GM04503 (cell line): ENCODE results near the gene WDR59.
"Not testable (repeated sequence)": the region's sequence is repeated elsewhere in the genome, so short reads cannot be mapped to it uniquely, and the experiment has no call there.

Source experiments
- DNase-seq: peaks from one replicate; pipeline ENCODE4 v3.0.0-alpha.2; 2012; ENCODE audit warnings: low read depth

The WDR59 gene

GRCh38 chr16:74850027-74850426 is 134.9 kb downstream of the WDR59 start:
- no peak for DNase-seq

- no peak for DNase-seq
Measured at GRCh38 chr16:74847202-74847601, 137.7 kb downstream of the WDR59 start.

GRCh38 chr16:74846714-74847113 is 138.2 kb downstream of the WDR59 start:
- no peak for DNase-seq

GRCh38 chr16:74844041-74844980 is 140.6 kb downstream of the WDR59 start:
- no peak for DNase-seq

- DNase-seq: not testable (repeated sequence)
Measured at GRCh38 chr16:74843381-74844035, 141.4 kb downstream of the WDR59 start.

- DNase-seq: no peak
Measured at GRCh38 chr16:74842413-74842812, 142.5 kb downstream of the WDR59 start.

GRCh38 chr16:74841904-74842303 is 143.0 kb downstream of the WDR59 start:
- DNase-seq: no peak

GRCh38 chr16:74841469-74841868 is 143.5 kb downstream of the WDR59 start:
- DNase-seq: no peak

- no peak for DNase-seq
Measured at GRCh38 chr16:74837056-74837455, 147.9 kb downstream of the WDR59 start.

GRCh38 chr16:74836111-74836671 is 148.7 kb downstream of the WDR59 start:
- no peak for DNase-seq

GRCh38 chr16:74832228-74832627 is 152.7 kb downstream of the WDR59 start:
- DNase-seq: no peak

- no peak for DNase-seq
Measured at GRCh38 chr16:74831467-74831866, 153.5 kb downstream of the WDR59 start.

GRCh38 chr16:74830648-74831047 is 154.3 kb downstream of the WDR59 start:
- no peak for DNase-seq

- DNase-seq: no peak
Measured at GRCh38 chr16:74829637-74830036, 155.3 kb downstream of the WDR59 start.

GRCh38 chr16:74825941-74826340 is 159.0 kb downstream of the WDR59 start:
- DNase-seq: no peak

GRCh38 chr16:74825016-74825415 is 159.9 kb downstream of the WDR59 start:
- DNase-seq: no peak
